HTR-8/SVneo (cell line): Measurements from ENCODE around the gene FAM20B.
A peak's percentile ranks its signal among the peaks of the same experiment; 100 is the strongest.
"Not testable (repeated sequence)": the region's sequence is repeated elsewhere in the genome, so short reads cannot be mapped to it uniquely, and the experiment has no call there.

ENCODE experiments used
- DNase-seq: peaks from one replicate; pipeline ENCODE4 v3.0.0; 2011; ENCODE audit warnings: low spot score, mixed read lengths; ENCODE audit not compliant: insufficient read length
- FAIRE-seq: peaks from 2 replicates; lab custom pipeline; 2011; peaks lifted over from hg19 to GRCh38; lab: Jason Lieb, UNC

FAM20B gene

DNA sequence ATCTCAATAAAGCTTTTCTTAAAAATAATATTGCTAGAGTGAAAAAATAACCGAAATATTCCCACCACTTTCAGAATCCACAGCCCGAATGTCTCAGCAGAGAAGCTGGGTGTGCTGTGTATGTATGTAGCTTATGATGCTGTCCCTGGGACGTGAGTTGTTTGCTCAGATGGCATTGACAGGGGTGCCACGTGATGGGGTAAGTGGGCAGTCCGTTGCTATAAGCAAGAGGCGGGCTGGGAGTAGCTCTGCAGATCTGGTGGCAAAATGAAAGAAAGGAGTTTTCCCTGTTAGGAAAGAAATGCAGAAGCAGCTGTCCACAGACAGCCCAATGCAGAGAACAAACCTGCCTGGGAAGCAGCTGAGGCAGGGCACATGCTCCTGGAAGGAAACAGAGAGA is 3.8 kb upstream of the FAM20B start:
- no peak for FAIRE-seq
- DNase-seq, result no peak

DNA sequence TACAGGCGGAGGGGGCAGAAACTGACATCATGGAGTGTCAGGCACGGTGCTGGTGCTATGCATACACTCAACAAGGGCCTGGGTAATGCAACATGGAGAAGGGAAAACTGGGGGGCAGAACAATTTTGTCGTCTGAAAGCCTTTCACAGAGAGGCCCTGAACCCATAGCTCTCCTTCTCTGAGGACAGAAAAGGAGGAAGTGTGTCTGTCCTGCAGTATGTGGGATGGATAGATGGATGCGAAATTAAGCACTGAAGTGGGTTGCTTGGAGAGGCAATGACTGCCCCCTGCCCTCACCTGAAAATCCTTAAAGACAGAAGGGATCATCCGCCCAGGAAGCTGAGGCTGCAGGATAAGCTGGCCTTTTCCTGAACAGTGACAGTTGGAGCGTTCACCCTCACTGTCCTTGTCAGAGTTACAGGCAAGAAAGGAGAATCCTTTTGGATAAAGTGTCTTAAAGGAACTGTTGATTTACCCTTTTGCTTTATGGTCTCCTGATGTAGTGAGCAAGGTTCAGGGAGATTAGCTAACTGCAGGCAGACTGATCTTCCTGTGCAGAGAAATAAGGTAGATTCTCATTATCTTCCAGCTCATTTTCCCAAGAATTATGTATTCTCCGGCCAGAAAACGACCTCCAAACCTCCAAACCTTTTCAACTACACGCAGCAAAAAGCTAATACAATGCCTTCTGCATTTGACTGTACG is 1.6 kb upstream of the FAM20B start:
- FAIRE-seq (no peak), DNase-seq (no peak)

DNA sequence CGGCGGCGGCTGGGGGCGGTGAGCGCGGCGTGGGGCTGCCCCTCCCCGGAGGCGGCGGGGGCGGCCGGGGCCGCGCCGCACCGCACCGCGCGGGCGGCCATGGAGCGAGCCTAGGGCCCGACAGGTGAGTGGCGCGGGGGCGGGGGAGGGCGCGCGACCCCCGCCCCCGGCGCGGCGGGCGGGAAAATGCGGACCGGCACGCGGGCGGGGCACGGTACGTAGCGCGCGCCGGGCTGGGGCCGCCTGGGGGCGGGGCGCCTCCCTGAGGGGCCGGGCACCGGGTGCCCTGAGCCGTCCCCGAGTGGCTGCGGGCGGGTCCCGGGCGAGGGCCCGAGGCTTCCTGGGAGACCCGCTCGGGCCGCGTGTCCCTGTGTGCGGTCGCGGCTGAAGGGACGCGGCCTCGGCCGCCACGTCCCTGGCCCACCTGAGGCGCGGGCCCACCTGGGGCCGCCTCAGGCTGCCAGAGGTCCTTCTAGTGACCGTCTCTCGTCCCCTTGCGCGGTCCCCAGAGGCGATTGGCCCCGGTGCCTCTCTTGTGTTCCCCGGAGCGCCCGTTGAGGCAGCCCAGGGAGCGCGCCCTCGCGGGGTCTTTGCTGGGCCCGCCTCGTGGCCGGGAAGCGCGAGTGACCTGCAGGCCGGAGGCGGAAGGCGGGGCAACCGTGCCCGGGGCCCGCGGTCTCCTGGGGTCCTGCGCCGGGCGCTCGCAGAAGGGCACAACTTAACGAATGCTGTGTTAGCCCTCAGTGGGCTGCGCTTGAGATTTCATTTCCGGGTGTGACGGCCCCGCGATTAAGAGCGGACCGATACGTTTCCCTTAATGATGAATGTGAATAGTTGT is 500 bp downstream of the FAM20B start:
- peak; percentile 77 for DNase-seq
- no peak for FAIRE-seq

DNA sequence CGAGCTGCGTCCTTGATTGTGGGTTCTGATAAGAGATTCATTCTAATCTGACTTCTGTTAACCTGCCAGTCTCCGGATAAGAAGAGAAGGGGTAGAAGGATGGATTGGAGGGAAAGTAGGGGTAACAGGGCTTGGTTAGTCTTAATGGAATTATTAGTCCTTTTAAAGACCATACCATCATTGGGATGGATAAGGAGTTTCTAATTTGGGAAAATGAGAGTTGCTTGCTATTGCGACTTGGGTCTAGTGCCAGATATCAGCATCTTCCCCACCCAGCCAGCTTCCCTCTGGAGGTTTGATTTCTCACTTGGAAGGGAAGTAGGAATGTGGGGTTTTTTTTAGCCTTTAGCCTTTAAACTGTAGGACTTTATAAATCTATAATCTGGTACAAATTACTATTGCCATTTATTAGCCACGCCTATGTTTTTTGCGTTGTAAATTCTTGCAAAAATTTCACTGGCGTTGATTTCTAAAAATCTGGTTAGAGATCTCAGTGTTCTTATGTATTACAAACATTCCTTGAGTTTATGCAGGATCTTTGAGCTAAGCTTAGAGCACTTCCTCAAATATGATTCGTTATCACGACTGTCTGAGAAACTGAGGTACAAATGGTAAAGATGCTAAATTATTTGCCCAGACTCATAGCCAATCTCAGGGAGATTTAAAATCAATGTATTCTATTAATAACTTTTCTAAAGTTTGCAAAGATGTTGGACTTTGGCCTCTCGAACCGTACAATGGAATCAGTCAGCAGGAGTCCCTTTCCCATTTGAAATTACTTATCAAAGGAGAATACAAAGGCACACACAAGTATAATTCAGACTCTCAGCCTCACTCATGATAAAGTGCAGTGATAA is 1.3 kb downstream of the FAM20B start:
- FAIRE-seq, result no peak

DNA sequence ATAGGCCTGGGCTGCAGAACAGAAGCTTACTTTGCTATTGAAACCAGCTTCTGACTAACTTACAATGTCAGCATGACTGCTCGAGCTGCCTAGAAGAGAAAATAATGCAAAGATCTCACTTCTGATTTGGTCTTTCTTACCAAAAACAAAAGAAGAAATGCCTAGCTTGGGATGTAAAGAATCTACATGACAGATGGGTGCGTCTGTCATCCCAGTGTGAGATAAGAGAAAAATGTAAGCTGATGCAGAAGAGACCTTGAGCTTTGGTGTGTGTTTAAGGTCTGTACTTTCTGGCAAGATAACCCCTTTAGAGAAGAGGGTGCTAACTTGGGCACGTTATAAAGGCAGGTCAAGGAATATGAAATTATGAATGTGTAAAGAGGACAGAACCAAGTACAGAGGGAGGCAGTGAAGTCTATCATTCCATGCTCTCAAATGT is 3.6 kb downstream of the FAM20B start:
- FAIRE-seq (no peak), DNase-seq (no peak)

More for the DNA sequence above, 1.3 kb downstream of the FAM20B start:
- DNase-seq, result no peak

DNA sequence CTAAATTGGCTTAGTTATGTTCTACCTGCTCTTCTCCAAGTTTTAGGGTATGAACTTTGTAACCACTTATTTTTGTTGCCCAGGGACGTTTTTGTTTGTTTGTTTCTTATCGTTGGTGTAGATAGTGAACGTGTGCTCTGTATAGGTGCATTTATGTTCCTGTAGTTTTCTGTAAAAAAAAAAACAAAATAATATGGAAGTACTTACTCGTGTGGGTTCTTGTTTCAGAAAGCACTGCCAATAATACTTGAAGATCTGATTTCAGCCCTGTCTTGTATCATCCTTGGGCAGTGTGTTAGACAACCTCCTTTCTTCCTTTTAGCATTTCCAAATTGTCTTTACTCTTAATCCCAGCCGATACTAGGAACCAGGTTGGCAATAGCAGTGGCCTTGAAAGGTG is 4.4 kb downstream of the FAM20B start:
- FAIRE-seq, result no peak

DNA sequence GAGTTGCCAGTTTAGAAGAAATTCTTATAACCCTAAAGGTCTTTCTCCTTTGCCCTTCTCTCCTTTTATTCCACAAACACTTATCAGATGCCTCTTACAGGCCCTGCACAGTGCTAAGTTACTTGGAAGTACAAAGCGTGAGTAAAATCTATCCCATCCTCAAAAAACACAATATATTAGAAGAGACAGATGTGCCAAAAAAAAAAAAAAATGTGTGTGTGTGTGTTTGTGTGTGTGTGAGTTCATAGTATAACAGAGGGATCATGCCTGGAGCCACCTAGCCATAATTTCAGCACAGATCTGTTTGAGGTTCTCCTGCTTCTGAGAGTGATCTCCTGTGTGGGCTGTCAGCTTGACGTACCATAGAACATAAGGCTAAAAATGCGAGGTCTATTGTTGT is 5.0 kb downstream of the FAM20B start:
- FAIRE-seq, result no peak

More for the DNA sequence above, 4.4 kb downstream of the FAM20B start:
- DNase-seq, result no peak

DNA sequence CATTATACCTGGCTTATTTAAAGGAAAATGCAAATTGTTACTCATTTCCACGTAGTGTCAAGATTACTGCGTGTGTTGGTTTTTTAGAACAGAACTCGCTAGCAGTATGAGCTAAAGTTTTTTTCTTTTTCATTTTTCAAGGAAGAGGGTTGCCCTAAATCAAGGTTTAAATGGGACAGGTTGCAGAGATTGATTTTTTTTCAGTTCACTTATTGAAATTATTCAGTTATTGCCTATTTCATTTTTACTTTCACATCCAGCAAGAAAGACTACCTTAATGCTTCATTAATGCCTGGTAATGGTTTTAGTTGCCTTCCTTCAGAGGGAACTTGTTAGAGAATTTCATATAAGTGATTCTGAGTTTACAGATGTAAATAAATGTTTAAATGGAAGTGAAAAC is 5.6 kb downstream of the FAM20B start:
- DNase-seq, result no peak
- no peak for FAIRE-seq

More for the DNA sequence above, 5.0 kb downstream of the FAM20B start:
- no peak for DNase-seq

DNA sequence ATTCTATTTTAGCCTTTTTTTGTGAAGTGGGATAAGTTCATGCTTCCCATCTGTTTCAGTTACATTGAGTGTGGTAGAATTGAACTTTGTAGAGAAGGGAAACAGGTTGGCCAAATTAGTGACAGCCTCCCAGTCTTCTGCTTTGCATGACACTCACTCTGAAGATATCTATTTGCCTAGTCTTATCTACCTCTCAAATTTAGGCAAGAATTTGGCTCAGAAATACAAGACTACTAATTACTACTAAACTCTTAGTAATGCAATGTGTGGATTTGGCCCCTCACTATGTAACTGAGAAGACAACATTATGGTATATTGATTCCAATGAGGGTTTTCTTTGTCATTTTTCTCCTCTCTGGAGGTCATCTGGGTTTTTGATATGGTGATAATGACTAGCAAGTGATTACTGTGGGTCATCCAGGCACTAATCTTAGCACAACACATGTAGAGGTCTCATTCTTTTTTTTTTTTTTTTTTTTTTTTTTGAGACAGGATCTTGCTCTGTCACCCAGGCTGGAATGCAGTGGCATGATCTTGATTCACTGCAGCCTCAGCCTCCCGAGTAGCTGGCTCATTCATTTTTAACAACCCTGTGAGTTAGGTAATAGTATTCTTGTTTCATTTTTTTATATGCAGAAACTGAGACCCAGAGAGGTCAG is 6.3 kb downstream of the FAM20B start:
- no peak for DNase-seq
- FAIRE-seq, result no peak

DNA sequence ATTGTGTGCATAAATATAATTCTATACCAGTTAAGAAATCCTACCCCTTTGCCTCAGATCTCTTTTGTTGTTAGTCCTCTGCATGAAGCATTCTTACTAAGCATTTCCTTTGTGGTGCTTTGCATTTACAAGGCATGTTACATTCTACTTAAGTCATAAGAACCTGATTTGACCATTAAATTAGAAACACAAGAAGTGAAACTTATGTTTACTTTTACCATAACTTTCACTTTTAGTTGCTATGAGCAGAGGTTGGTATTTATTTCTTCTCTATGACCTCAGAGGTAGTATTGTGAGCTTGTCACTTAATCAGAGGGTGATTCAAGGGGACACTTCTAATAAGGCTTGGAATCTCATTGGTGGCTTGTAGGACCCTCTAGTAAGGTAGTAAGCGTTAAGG is 9.0 kb downstream of the FAM20B start:
- DNase-seq, result no peak
- FAIRE-seq, result no peak

DNA sequence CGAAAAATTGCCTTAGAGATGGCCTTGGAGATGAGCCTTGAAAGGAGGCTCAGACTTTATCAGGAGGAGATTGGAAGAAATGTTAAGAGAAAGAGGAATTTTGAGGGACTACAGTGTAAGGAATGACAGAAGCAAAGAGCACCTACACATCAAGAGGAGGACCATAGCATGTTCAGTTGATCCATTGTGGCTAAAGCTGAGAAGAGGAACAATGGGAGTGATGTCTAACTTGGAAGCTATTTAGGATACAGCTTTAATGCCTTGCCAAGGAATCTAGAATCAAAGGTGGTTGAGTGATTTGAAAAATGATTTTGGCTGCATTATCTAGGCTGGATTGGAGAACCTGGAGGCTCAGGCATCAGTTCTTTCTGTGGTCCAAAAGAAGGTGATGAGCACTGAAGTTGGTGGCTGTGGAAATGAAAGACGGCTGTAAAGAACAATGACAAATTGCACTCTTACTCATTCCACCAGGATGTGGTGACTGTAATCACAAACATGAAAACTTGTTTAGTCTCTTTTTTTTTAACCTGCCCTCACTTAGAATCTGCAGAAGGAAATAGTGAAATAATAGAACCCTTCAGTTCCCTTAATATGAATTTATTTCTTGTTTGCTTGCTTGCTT is 11.3 kb downstream of the FAM20B start:
- FAIRE-seq (no peak), DNase-seq (no peak)

DNA sequence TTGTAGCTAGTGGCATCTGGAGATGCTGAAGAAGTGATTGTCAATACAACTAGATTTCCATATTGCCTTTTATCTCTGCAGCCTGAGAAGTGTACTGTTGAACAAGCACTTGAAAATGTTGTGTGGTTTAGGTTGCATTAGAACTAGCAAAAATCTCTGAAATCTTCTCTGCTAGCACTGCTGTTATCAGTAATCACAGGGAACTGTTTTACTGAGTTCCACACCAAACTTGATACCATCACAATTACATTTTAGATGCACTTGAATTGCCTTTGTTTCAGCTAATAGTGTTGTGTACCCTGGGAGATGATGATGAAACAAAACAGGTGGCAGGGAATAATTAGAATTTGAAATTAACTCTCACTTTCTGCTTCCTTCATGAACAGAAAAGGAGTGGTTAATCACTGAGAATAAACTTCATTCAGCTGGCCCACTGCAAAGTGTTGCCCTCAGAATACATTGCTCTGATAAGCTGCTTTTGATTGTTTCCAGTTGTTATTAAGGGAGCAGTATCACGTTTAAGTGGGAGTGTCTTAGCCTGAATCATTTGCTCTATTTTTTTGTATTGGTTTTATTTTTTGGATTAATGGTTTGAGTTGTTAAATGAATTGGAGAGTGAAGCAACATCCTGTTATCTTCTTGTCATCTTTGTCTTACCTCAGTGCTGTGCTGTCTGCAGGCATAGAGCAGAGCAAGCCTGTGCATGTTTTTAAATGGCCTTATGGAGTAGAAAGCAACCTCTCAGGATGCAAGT is 13.0 kb downstream of the FAM20B start:
- FAIRE-seq, result no peak

DNA sequence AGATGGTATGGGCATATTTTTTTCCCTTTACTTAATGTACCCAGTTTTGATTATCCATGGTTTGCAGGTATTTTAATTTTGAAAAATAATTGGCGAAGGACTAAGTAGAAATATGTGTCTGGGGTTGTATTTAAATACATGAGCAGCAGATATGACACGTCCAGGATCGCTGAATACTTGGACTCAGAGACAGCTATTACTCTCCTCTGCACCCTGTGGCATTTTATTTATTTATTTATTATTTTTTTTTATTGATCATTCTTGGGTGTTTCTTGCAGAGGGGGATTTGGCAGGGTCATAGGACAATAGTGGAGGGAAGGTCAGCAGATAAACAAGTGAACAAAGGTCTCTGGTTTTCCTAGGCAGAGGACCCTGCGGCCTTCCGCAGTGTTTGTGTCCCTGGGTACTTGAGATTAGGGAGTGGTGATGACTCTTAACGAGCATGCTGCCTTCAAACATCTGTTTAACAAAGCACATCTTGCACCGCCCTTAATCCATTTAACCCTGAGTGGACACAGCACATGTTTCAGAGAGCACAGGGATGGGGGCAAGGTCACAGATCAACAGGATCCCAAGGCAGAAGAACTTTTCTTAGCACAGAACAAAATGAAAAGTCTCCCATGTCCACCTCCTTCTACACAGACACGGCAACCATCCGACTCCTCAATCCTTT is 13.9 kb downstream of the FAM20B start:
- not testable (repeated sequence) for FAIRE-seq, DNase-seq

More for the DNA sequence above, 13.0 kb downstream of the FAM20B start:
- no peak for DNase-seq

DNA sequence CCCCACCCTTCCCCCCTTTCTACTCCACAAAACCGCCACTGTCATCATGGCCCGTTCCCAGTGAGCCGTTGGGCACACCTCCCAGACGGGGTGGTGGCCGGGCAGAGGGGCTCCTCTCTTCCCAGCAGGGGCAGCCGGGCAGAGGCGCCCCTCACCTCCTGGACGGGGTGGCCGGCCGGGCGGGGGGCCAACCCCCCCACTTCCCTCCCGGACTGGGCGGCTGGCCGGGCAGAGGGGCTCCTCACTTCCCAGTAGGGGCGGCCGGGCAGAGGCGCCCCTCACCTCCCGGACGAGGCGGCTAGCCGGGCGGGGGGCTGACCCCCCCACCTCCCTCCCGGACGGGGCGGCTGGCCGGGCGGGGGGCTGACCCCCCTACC is 14.5 kb downstream of the FAM20B start:
- FAIRE-seq, DNase-seq: not testable (repeated sequence)

DNA sequence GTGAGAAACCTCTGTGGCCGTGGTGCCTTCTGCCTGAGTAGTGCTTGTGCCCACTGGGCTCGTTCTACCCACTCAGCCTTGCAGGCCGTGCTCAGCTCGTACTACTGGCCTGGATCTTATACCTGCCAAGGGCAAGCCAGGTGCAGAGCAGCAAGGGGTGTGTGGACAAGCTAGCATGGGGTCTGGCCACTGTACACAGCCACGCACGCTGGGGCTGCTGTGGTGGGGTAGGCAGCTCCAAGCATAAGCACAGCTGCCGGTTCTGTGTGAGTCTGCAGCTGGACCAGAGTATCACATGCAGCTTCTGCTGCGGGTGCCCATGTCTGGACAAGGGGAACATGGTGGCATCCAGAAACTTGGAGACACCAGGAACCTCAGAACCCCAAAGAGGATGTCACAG is 16.4 kb downstream of the FAM20B start:
- FAIRE-seq (no peak), DNase-seq (no peak)

DNA sequence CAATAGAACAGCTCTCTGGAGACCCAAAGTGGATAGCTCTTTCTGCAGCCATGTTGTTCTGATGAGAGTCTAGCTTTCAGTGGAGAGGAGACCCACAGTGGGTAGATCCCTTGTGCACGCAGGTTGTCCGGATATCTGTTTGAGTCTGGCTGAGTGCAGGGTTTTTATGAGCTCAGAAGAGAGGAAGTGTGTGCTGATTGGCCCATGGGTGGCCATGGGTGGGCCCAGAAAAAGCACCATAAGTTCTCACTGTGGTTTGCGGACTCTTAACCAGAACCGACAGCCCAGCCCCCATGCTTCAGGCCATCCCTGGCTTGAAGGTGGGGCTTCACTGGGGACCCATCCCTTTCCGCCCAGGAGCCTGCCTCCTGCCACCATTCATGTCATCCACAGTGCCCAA is 17.0 kb downstream of the FAM20B start:
- DNase-seq (no peak), FAIRE-seq (no peak)

DNA sequence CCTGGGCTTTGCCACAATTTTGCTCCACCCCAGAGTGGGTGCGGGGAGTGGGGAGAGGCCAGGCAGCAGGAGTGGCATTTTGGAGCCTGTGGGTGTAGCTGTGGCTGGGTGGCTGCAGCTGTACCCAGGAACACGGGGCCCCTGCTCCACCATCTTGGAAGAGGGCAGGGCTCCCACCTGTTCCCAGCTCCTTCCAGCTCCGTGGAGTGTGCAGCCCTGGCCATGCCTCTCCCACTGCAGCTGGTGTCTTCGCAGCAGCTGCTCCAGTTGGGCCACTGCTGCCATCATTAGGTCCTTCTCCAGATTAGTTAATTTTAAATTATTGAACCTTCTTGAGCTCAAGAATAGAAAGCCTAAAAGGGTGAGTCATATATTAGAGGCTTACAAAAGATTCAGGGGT is 17.6 kb downstream of the FAM20B start:
- DNase-seq (no peak), FAIRE-seq (no peak)

DNA sequence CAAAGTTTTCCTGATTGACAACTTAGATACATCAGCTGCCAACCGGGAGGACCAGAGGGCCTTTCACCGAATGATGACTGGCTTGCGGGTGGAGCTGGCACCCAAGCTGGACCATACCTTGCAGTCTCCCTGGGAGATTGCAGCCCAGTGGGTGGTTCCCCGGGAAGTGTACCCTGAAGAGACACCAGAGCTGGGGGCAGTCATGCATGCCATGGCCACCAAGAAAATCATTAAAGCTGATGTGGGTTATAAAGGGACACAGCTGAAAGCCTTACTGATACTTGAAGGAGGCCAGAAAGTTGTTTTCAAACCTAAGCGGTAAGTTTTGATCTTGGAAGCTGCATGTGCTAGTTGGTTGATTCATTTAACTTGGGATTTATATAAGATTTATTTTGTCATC is 18.2 kb downstream of the FAM20B start:
- FAIRE-seq (no peak), DNase-seq (no peak)
